ENCODE data around the gene LRRC43.

DNA sequence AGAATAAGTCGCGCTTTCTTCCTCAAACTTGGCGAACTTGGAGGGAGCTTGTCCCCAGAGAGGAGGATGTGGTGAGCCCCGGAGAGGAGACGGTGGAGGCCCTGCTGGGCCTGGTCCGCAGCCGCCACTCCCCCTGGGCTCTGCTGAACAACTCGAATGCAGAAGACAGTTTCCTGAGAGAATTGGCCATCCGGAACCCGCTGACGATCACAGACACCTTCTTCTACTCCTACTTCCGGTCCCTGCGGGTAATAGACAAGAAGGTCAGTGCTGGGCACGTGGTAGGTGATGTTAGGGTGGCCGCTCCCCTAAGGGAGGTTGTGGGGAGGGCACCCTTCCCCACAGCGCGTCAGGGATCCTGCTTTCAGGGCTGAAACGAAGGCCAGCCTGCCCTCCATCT, 1.6 kb downstream of the LRRC43 start:
- TF ChIP-seq, protein P1, sequence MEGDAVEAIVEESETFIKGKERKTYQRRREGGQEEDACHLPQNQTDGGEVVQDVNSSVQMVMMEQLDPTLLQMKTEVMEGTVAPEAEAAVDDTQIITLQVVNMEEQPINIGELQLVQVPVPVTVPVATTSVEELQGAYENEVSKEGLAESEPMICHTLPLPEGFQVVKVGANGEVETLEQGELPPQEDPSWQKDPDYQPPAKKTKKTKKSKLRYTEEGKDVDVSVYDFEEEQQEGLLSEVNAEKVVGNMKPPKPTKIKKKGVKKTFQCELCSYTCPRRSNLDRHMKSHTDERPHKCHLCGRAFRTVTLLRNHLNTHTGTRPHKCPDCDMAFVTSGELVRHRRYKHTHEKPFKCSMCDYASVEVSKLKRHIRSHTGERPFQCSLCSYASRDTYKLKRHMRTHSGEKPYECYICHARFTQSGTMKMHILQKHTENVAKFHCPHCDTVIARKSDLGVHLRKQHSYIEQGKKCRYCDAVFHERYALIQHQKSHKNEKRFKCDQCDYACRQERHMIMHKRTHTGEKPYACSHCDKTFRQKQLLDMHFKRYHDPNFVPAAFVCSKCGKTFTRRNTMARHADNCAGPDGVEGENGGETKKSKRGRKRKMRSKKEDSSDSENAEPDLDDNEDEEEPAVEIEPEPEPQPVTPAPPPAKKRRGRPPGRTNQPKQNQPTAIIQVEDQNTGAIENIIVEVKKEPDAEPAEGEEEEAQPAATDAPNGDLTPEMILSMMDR (IDR thresholded peaks at IDR 0.05) = no peak
- TF ChIP-seq MAFK (IDR thresholded peaks at IDR 0.05; ENCODE audit: partially characterized antibody) (no peak), ZNF302 (CRISPR knock-in tag; IDR thresholded peaks at IDR 0.05) (no peak), KDM1A (IDR thresholded peaks at IDR 0.05; ENCODE audit: low read depth) (no peak), POLR2A (IDR thresholded peaks at IDR 0.05; ENCODE audit: low read length) (no peak), HDAC2 (IDR thresholded peaks at IDR 0.05) (no peak)
